SK-N-SH treated with all-trans-retinoic acid at 6 μM for 48 hours (cell line): Measurements from ENCODE around the gene TEX28.
"Not testable (repeated sequence)": the region's sequence is repeated elsewhere in the genome, so short reads cannot be mapped to it uniquely, and the experiment has no call there.

Source experiments
- ARNTL ChIP-seq: fragments of 450-650 bp; formaldehyde crosslinking; IDR thresholded peaks from 2 replicates; pipeline ENCODE4 v1.5.0; 2020; ENCODE audit warnings: low read depth, mild to moderate bottlenecking, moderate library complexity, borderline replicate concordance
- GLIS3 ChIP-seq: fragments of 250-450 bp; sonication (Bioruptor Pico); IDR thresholded peaks from 2 replicates; pipeline ENCODE4 v1.5.0; 2020; ENCODE audit warnings: mild to moderate bottlenecking, moderate library complexity
- RARB ChIP-seq: fragments of 250-450 bp; sonication (Bioruptor Pico); IDR thresholded peaks from 2 replicates; pipeline ENCODE4 v1.8.0; 2021; ENCODE audit warnings: mild to moderate bottlenecking, moderate library complexity
- TF ChIP-seq, protein P1 (sequence below): fragments of 250-450 bp; sonication (Bioruptor Pico); IDR thresholded peaks from 2 replicates; pipeline ENCODE4 v1.5.1; 2020; ENCODE audit warnings: low read depth, mild to moderate bottlenecking, moderate library complexity
- TF ChIP-seq, protein P2 (sequence below): fragments of 250-450 bp; sonication (Bioruptor Pico); IDR thresholded peaks from 2 replicates; pipeline ENCODE4 v1.8.0; 2020; ENCODE audit warnings: mild to moderate bottlenecking, moderate library complexity, borderline replicate concordance

GRCh38 chrX:154239982-154240503, 54.9 kb downstream of the TEX28 start:
- TF ChIP-seq RARB (CRISPR knock-in tag); ARNTL; GLIS3 (CRISPR knock-in tag): not testable (repeated sequence)
- TF ChIP-seq, protein P1, sequence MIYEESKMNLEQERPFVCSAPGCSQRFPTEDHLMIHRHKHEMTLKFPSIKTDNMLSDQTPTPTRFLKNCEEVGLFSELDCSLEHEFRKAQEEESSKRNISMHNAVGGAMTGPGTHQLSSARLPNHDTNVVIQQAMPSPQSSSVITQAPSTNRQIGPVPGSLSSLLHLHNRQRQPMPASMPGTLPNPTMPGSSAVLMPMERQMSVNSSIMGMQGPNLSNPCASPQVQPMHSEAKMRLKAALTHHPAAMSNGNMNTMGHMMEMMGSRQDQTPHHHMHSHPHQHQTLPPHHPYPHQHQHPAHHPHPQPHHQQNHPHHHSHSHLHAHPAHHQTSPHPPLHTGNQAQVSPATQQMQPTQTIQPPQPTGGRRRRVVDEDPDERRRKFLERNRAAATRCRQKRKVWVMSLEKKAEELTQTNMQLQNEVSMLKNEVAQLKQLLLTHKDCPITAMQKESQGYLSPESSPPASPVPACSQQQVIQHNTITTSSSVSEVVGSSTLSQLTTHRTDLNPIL (CRISPR knock-in tag) = not testable (repeated sequence)
- TF ChIP-seq, protein P2, sequence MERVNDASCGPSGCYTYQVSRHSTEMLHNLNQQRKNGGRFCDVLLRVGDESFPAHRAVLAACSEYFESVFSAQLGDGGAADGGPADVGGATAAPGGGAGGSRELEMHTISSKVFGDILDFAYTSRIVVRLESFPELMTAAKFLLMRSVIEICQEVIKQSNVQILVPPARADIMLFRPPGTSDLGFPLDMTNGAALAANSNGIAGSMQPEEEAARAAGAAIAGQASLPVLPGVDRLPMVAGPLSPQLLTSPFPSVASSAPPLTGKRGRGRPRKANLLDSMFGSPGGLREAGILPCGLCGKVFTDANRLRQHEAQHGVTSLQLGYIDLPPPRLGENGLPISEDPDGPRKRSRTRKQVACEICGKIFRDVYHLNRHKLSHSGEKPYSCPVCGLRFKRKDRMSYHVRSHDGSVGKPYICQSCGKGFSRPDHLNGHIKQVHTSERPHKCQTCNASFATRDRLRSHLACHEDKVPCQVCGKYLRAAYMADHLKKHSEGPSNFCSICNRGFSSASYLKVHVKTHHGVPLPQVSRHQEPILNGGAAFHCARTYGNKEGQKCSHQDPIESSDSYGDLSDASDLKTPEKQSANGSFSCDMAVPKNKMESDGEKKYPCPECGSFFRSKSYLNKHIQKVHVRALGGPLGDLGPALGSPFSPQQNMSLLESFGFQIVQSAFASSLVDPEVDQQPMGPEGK (CRISPR knock-in tag) = not testable (repeated sequence)
